ENCODE results near the gene LARP4B.

DNA sequence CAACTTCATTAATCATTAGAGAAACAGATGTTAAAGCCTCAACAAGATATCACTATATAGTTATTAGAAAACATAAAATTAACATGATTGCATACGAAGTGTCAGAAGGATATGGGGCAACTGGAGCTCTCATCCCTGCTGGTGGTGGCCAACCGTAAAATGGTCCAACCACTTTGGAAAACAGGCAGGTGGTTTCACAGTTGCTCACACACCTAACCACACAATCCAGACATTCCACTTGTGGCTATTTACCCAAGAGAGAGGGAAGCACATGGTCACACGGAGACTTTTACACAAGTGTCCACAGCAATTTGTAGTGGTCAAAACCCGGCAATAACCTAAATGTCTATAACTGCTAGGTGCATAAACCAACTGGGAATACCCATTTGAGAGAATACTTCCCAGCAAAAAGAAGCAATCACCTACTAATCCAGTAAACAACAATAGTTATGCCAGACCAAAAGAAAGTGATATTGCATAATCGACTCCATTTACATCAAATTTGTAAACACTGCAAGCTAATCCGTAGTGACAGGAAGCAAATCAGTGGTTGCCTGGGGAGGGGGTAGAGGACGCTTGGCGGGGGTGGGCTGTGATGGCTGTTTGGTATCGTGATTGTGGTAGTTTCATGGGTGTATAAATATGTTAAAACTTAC is 91.8 kb downstream of the LARP4B start:
- no peak for TF ChIP-seq POLR2A (IDR thresholded peaks at IDR 0.05)
- TF ChIP-seq, protein P1, sequence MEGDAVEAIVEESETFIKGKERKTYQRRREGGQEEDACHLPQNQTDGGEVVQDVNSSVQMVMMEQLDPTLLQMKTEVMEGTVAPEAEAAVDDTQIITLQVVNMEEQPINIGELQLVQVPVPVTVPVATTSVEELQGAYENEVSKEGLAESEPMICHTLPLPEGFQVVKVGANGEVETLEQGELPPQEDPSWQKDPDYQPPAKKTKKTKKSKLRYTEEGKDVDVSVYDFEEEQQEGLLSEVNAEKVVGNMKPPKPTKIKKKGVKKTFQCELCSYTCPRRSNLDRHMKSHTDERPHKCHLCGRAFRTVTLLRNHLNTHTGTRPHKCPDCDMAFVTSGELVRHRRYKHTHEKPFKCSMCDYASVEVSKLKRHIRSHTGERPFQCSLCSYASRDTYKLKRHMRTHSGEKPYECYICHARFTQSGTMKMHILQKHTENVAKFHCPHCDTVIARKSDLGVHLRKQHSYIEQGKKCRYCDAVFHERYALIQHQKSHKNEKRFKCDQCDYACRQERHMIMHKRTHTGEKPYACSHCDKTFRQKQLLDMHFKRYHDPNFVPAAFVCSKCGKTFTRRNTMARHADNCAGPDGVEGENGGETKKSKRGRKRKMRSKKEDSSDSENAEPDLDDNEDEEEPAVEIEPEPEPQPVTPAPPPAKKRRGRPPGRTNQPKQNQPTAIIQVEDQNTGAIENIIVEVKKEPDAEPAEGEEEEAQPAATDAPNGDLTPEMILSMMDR (IDR thresholded peaks at IDR 0.05): no peak
